SK-N-SH (cell line): ENCODE measurements around the gene SPSB3. TPM values are rescaled to one million over a fixed set of nuclear protein-coding genes. Genes with fewer than 3 reads are reported as not detected.

ENCODE experiments used
- CTCF ChIA-PET: fragments of 300-600, 350-600 bp; formaldehyde crosslinking; extraction: SDS; loops from one replicate; lab custom pipeline; 2021; lab: Yijun Ruan, JAX
- POLR2A ChIA-PET: fragments of 350-600 bp; sonication (Branson Sonifier 250); formaldehyde crosslinking; extraction: SDS; loops from one replicate; lab custom pipeline; 2020; ENCODE audit warnings: antibody characterized with exemption, inconsistent platforms; lab: Yijun Ruan, JAX
- DNase-seq: peaks from one replicate; pipeline ENCODE4 v3.0.0; 2012
- H2AFZ ChIP-seq: fragments of 200-600 bp; sonication (generic); 2 replicates; pipeline ENCODE4 v1.8.1; 2016; ENCODE audit warnings: antibody characterized with exemption, mild to moderate bottlenecking, low read depth
- H3F3A ChIP-seq: fragments of 200-600 bp; sonication (generic); replicated peaks from 2 replicates; pipeline ENCODE3; 2016; ENCODE audit warnings: antibody characterized with exemption, mild to moderate bottlenecking; ENCODE audit not compliant: insufficient read depth
- H3K27ac ChIP-seq, 2 experiments: fragments of 200-500 bp in 1 of 2; fragments of 200-600 bp in 1 of 2; sonication (Bioruptor generic) in 1 of 2; sonication (generic), shearing (Covaris generic) in 1 of 2; 2 replicates each; pipeline versions ENCODE4 v1.5.1 to v1.6.1; 2014 to 2016; ENCODE audit warnings: low read depth in 2 of 2, inconsistent platforms in 1 of 2, low read length in 1 of 2, mild to moderate bottlenecking in 1 of 2, mixed read lengths in 1 of 2
- H3K27me3 ChIP-seq: fragments of 200-600 bp; sonication (generic), shearing (Covaris generic); 2 replicates; pipeline ENCODE4 v1.6.1; 2016; ENCODE audit warnings: mixed run types; ENCODE audit not compliant: insufficient read depth
- H3K36me3 ChIP-seq, 2 experiments: fragments of 200-500 bp in 1 of 2; fragments of 200-600 bp in 1 of 2; sonication (Bioruptor generic) in 1 of 2; sonication (generic) in 1 of 2; replicated peaks in 1 of 2; 2 replicates each; pipeline versions ENCODE3 to v1.5.1; 2014 to 2016; ENCODE audit warnings: low read length in 1 of 2, mild to moderate bottlenecking in 1 of 2; ENCODE audit not compliant: insufficient read depth in 2 of 2, control insufficient read depth in 1 of 2
- H3K4me1 ChIP-seq, 2 experiments: fragments of 200-500 bp in 1 of 2; fragments of 200-600 bp in 1 of 2; sonication (Bioruptor generic) in 1 of 2; sonication (generic), shearing (Covaris generic) in 1 of 2; 2 replicates each; pipeline versions ENCODE4 v1.5.1 to v1.6.1; 2014 to 2016; ENCODE audit warnings: low read depth in 1 of 2, low read length in 1 of 2, mixed run types in 1 of 2; ENCODE audit not compliant: insufficient read depth in 2 of 2, control insufficient read depth in 1 of 2
- H3K4me2 ChIP-seq: fragments of 200-600 bp; sonication (generic), shearing (Covaris generic); 2 replicates; pipeline ENCODE4 v1.6.1; 2017; ENCODE audit warnings: mixed run types
- H3K4me3 ChIP-seq, 2 experiments: fragments of 200-500 bp in 1 of 2; fragments of 200-600 bp in 1 of 2; sonication (Bioruptor generic) in 1 of 2; sonication (generic), shearing (Covaris generic) in 1 of 2; 2 replicates each; pipeline versions ENCODE4 v1.5.1 to v1.8.1; 2014 to 2016; ENCODE audit warnings: low read depth in 2 of 2, inconsistent platforms in 1 of 2, low read length in 1 of 2, mild to moderate bottlenecking in 1 of 2, mixed read lengths in 1 of 2, moderate library complexity in 1 of 2
- H3K79me2 ChIP-seq: fragments of 200-600 bp; sonication (generic); 2 replicates; pipeline ENCODE4 v1.8.1; 2017; ENCODE audit warnings: mild to moderate bottlenecking; ENCODE audit not compliant: insufficient read depth
- H3K9ac ChIP-seq: fragments of 200-600 bp; sonication (generic); 2 replicates; pipeline ENCODE4 v1.6.1; 2017; ENCODE audit warnings: mixed run types
- H3K9me2 ChIP-seq: fragments of 200-600 bp; sonication (generic); 2 replicates; pipeline ENCODE4 v1.6.1; 2017; ENCODE audit warnings: mixed run types
- H3K9me3 ChIP-seq: fragments of 200-600 bp; sonication (generic); 2 replicates; pipeline ENCODE4 v1.6.1; 2017; ENCODE audit warnings: mixed run types, mild to moderate bottlenecking, moderate library complexity
- H4K20me1 ChIP-seq: fragments of 200-600 bp; sonication (generic); 2 replicates; pipeline ENCODE4 v1.6.1; 2017; ENCODE audit warnings: mild to moderate bottlenecking, mixed run types; ENCODE audit not compliant: insufficient read depth
- CHD2 ChIP-seq: fragments of 150-350 bp; IDR thresholded peaks from 2 replicates; pipeline ENCODE4 v1.6.1; 2018; ENCODE audit warnings: low read length; ENCODE audit not compliant: partially characterized antibody
- ELF1 ChIP-seq: IDR thresholded peaks from 2 replicates; pipeline ENCODE4 v1.4.0; 2012
- EZH2phosphoT487 ChIP-seq: fragments of 200-600 bp; sonication (generic); IDR thresholded peaks from 2 replicates; pipeline ENCODE4 v1.6.1; 2017; ENCODE audit warnings: low read depth, mixed run types, mild to moderate bottlenecking, antibody characterized with exemption, moderate library complexity, borderline replicate concordance
- FOSL2 ChIP-seq: IDR thresholded peaks from 2 replicates; pipeline ENCODE4 v1.4.0; 2012; ENCODE audit warnings: low read depth, mild to moderate bottlenecking, moderate library complexity, borderline replicate concordance
- FOXJ3 ChIP-seq: sonication (generic); formaldehyde crosslinking; IDR thresholded peaks from 2 replicates; pipeline ENCODE4 v1.5.1; 2020; ENCODE audit warnings: mild to moderate bottlenecking, missing genetic modification reagents
- GABPA ChIP-seq: IDR thresholded peaks from 2 replicates; pipeline ENCODE4 v1.4.0; 2012; ENCODE audit warnings: low read depth, mild to moderate bottlenecking
- JUND ChIP-seq: IDR thresholded peaks from 2 replicates; pipeline ENCODE4 v1.4.0; 2012
- MEF2A ChIP-seq: IDR thresholded peaks from 2 replicates; pipeline ENCODE4 v1.4.0; 2012; ENCODE audit warnings: low read depth, borderline replicate concordance
- POLR2AphosphoS5 ChIP-seq: IDR thresholded peaks from 2 replicates; pipeline ENCODE4 v1.6.1; 2012; ENCODE audit warnings: low read depth, low read length
- RCOR1 ChIP-seq: fragments of 150-350 bp; IDR thresholded peaks from 2 replicates; pipeline ENCODE4 v1.6.1; 2017; ENCODE audit warnings: antibody characterized with exemption, low read length
- SIN3A ChIP-seq: IDR thresholded peaks from 2 replicates; pipeline ENCODE4 v1.6.1; 2012; ENCODE audit warnings: low read depth, mild to moderate bottlenecking, low read length, moderate library complexity, borderline replicate concordance
- SMC3 ChIP-seq: IDR thresholded peaks from 2 replicates; pipeline ENCODE4 v1.6.1; 2012; ENCODE audit warnings: low read depth, low read length, improper control_type of control experiment
- TCF12 ChIP-seq: IDR thresholded peaks from 2 replicates; pipeline ENCODE4 v1.4.0; 2012
- TEAD4 ChIP-seq: IDR thresholded peaks from 2 replicates; pipeline ENCODE4 v1.4.0; 2012; ENCODE audit warnings: mild to moderate bottlenecking, borderline replicate concordance; ENCODE audit not compliant: insufficient read depth
- YY1 ChIP-seq: IDR thresholded peaks from 2 replicates; pipeline ENCODE4 v1.4.0; 2012; ENCODE audit warnings: low read depth, mild to moderate bottlenecking
- WGBS: methylation state at CpG from one replicate; pipeline ENCODE4 v1.1.6; 2017; ENCODE audit warnings: low lambda C conversion rate; 5-methylcytosine and 5-hydroxymethylcytosine counted together
- polyA plus RNA-seq, 3 experiments: library from polyadenylated mRNA; depleted of rRNA; stranded (reverse); fragments of >200 nt; gene quantifications; 2 replicates each; pipeline ENCODE4 v1.2.3, GENCODE V29; 2012
- TF ChIP-seq, protein P1 (sequence below): IDR thresholded peaks from 2 replicates; pipeline ENCODE4; 2012
- TF ChIP-seq, protein P2 (sequence below): IDR thresholded peaks from 2 replicates; pipeline ENCODE4 v1.4.0; 2012; ENCODE audit warnings: low read depth

SPSB3 gene
- polyA plus RNA-seq, 1 of the 3 experiments (the other 2 are of a cell fraction) = 40.6 TPM

DNA sequence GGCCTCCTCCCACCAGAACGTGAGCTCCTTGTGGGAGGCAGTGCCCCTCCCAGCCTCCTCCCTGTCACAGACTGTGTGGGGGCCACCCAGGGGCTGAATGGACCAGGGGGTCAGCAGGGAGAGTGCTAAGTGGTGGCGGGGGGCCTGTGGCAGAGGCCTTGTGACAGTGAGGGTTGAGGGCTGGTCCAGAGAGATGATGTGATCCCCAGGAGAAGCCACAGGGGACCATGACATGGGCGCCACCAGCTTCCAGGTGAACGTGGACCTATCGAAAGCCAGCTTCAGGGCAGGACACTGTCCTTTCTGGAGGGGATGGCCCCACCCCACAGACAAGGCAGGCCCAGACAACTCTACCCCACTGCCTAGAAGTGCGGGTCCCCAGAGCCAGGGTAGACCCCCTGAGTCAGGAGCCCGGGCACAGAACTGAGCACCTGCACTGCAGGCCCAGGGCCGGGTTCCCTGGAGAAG is 3.1 kb downstream of the SPSB3 start:
- 93% methylated on average over 4 of the region's 8 CpGs for WGBS
- POLR2A ChIA-PET = interaction anchor here (0.7 kb wide), 1 partner anchor 117 kb away, joined by 3 read pairs; no protein-coding TSS in a partner anchor

DNA sequence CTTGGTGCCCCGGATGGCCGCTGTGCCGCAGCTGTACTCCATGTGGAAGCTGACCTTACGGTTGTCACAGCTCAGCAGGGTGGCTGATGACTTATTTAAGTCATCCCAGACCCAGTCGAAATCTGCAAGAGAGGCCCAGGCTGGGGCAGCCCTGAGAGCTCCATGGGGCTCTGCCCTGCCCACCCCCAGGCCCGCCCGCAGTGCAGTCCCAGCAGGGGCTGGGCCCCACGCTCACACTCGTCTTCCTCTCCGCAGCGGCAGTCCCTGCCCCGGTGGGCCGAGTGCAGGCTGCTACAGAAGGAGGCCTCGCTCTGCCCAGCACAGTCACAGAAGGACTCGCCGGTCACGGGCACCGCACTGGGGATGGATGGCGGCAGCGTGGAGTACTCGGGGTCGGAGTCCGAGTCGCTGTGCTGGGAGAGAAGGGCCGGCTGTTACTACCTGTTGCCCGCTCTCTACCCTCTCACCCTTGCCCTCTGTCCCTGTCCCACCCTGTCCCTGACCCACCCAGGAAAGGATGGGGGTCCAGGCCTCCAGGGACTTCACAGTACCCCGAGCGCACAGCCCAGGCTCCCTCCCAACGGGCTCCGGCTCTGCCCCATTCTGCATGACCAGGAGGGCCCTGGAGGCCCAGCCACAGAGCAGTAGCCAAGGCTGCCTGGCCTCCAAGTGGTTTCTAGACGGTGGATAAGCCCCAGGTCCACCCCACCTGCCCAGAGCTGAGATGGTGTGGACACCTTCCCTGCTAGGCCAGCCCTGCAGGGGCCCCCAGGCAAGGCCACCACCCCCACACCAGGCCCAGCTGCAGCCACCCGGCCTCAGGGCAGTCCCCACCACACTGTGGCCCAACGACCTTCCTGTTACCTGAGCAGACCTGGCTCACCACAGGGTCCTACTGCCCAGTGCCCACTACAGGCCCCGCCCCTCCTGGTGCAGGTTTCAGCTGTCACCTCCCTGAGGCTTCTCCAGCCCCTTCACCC is 3.9 kb downstream of the SPSB3 start:
- no peak overlapping the region for H2AFZ ChIP-seq
- peaks cover 42% of the 10 kb centered on the region for H3K79me2 ChIP-seq
- WGBS = 93% methylated on average over 22 of the region's 34 CpGs

More for the DNA sequence above, 3.1 kb downstream of the SPSB3 start:
- peaks cover 13% of the 10 kb centered on the region; the same call in 1 of the 2 replicates for H4K20me1 ChIP-seq
- H3K4me3 ChIP-seq = no peak overlapping the region
- H3K36me3 ChIP-seq = peaks cover 3 to 37% of the 10 kb centered on the region in 2 experiments
- no peak overlapping the region for H2AFZ ChIP-seq
- no peaks in the 10 kb centered on the region for H3K9me2 ChIP-seq
- no peaks in the 10 kb centered on the region for H3K27me3 ChIP-seq
- H3K79me2 ChIP-seq = peaks cover 42% of the 10 kb centered on the region
- H3F3A ChIP-seq = peaks cover 8% of the 10 kb centered on the region
- H3K9me3 ChIP-seq = no peaks in the 10 kb centered on the region
- CTCF ChIA-PET = interaction anchor here (0.6 kb wide), 1 partner anchor 374 kb away, joined by 4 read pairs; no protein-coding TSS in a partner anchor
- H3K9ac ChIP-seq = no peak overlapping the region
- TF ChIP-seq JUND = peak; percentile 5; the same call in 1 of the 2 replicates
- no peak for TF ChIP-seq SMC3
- H3K27ac ChIP-seq = no peak overlapping the region
- peaks cover 0 to 15% of the 10 kb centered on the region in 2 experiments; a peak in 2 of 4 replicates for H3K4me1 ChIP-seq
- no peak overlapping the region for H3K4me2 ChIP-seq
- no peak for DNase-seq

GRCh38 chr16:1777375-1778199 is 4.8 kb downstream of the SPSB3 start:
- DNase-seq = no peak
- Histone ChIP-seq H3K9me3 (no peaks in the 10 kb centered on the region), H3F3A (peaks cover 5% of the 10 kb centered on the region), H3K9ac (no peak overlapping the region), H3K4me3 (no peak overlapping the region), H4K20me1 (peaks cover 13% of the 10 kb centered on the region; the same call in 1 of the 2 replicates), H3K27me3 (no peaks in the 10 kb centered on the region), H2AFZ (no peak overlapping the region), H3K4me2 (no peak overlapping the region), H3K9me2 (no peaks in the 10 kb centered on the region), H3K79me2 (peaks cover 36% of the 10 kb centered on the region), H3K4me1 (peaks cover 0 to 21% of the 10 kb centered on the region in 2 experiments; a peak in 2 of 4 replicates), H3K27ac (no peak overlapping the region; a peak in 1 of 4 replicates), H3K36me3 (peaks cover 3 to 37% of the 10 kb centered on the region in 2 experiments)
- CTCF ChIA-PET = no interaction called here
- 92% methylated on average over 11 of the region's 36 CpGs for WGBS
- POLR2A ChIA-PET = interaction anchor here (1.0 kb wide), 1 partner anchor 13 kb away, joined by 3 read pairs; no protein-coding TSS in a partner anchor
- TF ChIP-seq SMC3 = no peak
- TF ChIP-seq, protein P1, sequence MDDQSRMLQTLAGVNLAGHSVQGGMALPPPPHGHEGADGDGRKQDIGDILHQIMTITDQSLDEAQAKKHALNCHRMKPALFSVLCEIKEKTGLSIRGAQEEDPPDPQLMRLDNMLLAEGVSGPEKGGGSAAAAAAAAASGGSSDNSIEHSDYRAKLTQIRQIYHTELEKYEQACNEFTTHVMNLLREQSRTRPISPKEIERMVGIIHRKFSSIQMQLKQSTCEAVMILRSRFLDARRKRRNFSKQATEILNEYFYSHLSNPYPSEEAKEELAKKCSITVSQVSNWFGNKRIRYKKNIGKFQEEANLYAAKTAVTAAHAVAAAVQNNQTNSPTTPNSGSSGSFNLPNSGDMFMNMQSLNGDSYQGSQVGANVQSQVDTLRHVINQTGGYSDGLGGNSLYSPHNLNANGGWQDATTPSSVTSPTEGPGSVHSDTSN = peak; percentile 2; the same call in 1 of the 2 replicates
- no peak for TF ChIP-seq TCF12
- TF ChIP-seq RCOR1 = no peak
- no peak for TF ChIP-seq FOXJ3
- TF ChIP-seq ELF1 = no peak
- TF ChIP-seq EZH2phosphoT487 = no peak
- TF ChIP-seq JUND = 0 out of 2 replicates have a peak, but pooled peaks have one; percentile 3
- no peak for TF ChIP-seq YY1
- no peak for TF ChIP-seq FOSL2
- TF ChIP-seq GABPA = no peak
- no peak for TF ChIP-seq CHD2
- no peak for TF ChIP-seq TEAD4
- TF ChIP-seq, protein P2, sequence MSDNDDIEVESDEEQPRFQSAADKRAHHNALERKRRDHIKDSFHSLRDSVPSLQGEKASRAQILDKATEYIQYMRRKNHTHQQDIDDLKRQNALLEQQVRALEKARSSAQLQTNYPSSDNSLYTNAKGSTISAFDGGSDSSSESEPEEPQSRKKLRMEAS = no peak
- TF ChIP-seq SIN3A = no peak
- TF ChIP-seq, all 33 proteins: peak for 2

More for the DNA sequence above, 3.9 kb downstream of the SPSB3 start:
- H3K4me3 ChIP-seq = no peak overlapping the region
- POLR2A ChIA-PET = no interaction called here
- H3K27ac ChIP-seq = no peak overlapping the region
- peaks cover 0 to 21% of the 10 kb centered on the region in 2 experiments; a peak in 2 of 4 replicates for H3K4me1 ChIP-seq
- no peak overlapping the region for H3K9ac ChIP-seq
- TF ChIP-seq CHD2 (no peak), SMC3 (no peak), GABPA (no peak), POLR2AphosphoS5 (peak; percentile 24), MEF2A (no peak)
- TF ChIP-seq, all 33 proteins: peak for 1
- peaks cover 8% of the 10 kb centered on the region for H3F3A ChIP-seq
- peaks cover 3 to 37% of the 10 kb centered on the region in 2 experiments for H3K36me3 ChIP-seq
- CTCF ChIA-PET = interaction anchor here (0.6 kb wide), 1 partner anchor 375 kb away, joined by 4 read pairs; no protein-coding TSS in a partner anchor
- H3K9me2 ChIP-seq = no peaks in the 10 kb centered on the region
- no peaks in the 10 kb centered on the region for H3K27me3 ChIP-seq
- no peaks in the 10 kb centered on the region for H3K9me3 ChIP-seq
- H4K20me1 ChIP-seq = peaks cover 13% of the 10 kb centered on the region; the same call in 1 of the 2 replicates
- H3K4me2 ChIP-seq = no peak overlapping the region
- no peak for DNase-seq
